Caco-2 (cell line): ENCODE measurements around the gene SLC15A5. TPM values are rescaled to one million over a fixed set of nuclear protein-coding genes. Genes with fewer than 3 reads are reported as not detected.

Source experiments
- BruUV-seq: library from RNA; stranded (reverse); fragments of 400-500 nt; replicated peaks from 2 replicates; lab custom pipeline; 2021; lab: Mats Ljungman, UMichigan
- CTCF ChIA-PET: fragments of 300-600 bp; sonication (Branson Sonifier 250); formaldehyde crosslinking; loops from one replicate; lab custom pipeline; 2022; ENCODE audit warnings: antibody characterized with exemption; lab: Charles Lee
- POLR2A ChIA-PET: fragments of 300-600 bp; sonication (Branson Sonifier 250); formaldehyde crosslinking; loops from one replicate; lab custom pipeline; 2022; ENCODE audit warnings: antibody characterized with exemption; lab: Charles Lee
- DNase-seq, 2 experiments: peaks; one replicate each; pipeline versions ENCODE4 v3.0.0 to v3.0.0-alpha.2; 2020 to 2022
- H3K27me3 ChIP-seq: replicated peaks from 2 replicates; pipeline ENCODE4 v1.6.0; 2011; ENCODE audit warnings: low read length; ENCODE audit not compliant: control insufficient read depth, insufficient read depth
- H3K36me3 ChIP-seq: 2 replicates; pipeline ENCODE4 v1.5.1; 2011; ENCODE audit warnings: low read length; ENCODE audit not compliant: control insufficient read depth, insufficient read depth
- H3K4me1 ChIP-seq: fragments of 250-450 bp; sonication (Bioruptor Pico); 2 replicates; pipeline ENCODE4 v1.5.1; 2020; ENCODE audit warnings: mild to moderate bottlenecking
- H3K4me3 ChIP-seq: 2 replicates; pipeline ENCODE4 v1.5.1; 2011; ENCODE audit warnings: low read depth, mild to moderate bottlenecking, control low read depth, low read length
- H3K9me3 ChIP-seq: fragments of 250-450 bp; sonication (Bioruptor Pico); 2 replicates; pipeline ENCODE4 v1.5.1; 2020; ENCODE audit warnings: mild to moderate bottlenecking, moderate library complexity
- H3K27ac Mint-ChIP-seq: one replicate; pipeline ENCODE4 v1.8.0; 2022; ENCODE audit warnings: mixed read lengths; ENCODE audit not compliant: unreplicated experiment
- H3K27me3 Mint-ChIP-seq: one replicate; pipeline ENCODE4 v1.8.0; 2022; ENCODE audit warnings: mixed read lengths; ENCODE audit not compliant: insufficient read depth, unreplicated experiment
- H3K36me3 Mint-ChIP-seq: one replicate; pipeline ENCODE4 v1.8.0; 2022; ENCODE audit warnings: mild to moderate bottlenecking, mixed read lengths; ENCODE audit not compliant: insufficient read depth, unreplicated experiment
- H3K4me1 Mint-ChIP-seq: one replicate; pipeline ENCODE4 v1.8.0; 2022; ENCODE audit warnings: low read depth, mixed read lengths; ENCODE audit not compliant: unreplicated experiment
- H3K4me3 Mint-ChIP-seq: one replicate; pipeline ENCODE4 v1.8.0; 2022; ENCODE audit warnings: mild to moderate bottlenecking, moderate library complexity, mixed read lengths; ENCODE audit not compliant: unreplicated experiment
- H3K9me3 Mint-ChIP-seq: one replicate; pipeline ENCODE4 v1.8.0; 2022; ENCODE audit warnings: mixed read lengths; ENCODE audit not compliant: unreplicated experiment
- CTCF ChIP-seq, 2 experiments: fragments of 200-600 bp in 1 of 2; IDR thresholded peaks; 1 replicate in 1 of 2; 2 replicates in 1 of 2; pipeline versions ENCODE4 v1.5.1 to v1.8.0; 2011 to 2022; ENCODE audit warnings: antibody characterized with exemption in 1 of 2, control low read depth in 1 of 2, inconsistent platforms in 1 of 2, low read depth in 1 of 2, low read length in 1 of 2, mild to moderate bottlenecking in 1 of 2, moderate library complexity in 1 of 2; ENCODE audit not compliant: insufficient read depth in 1 of 2, severe bottlenecking in 1 of 2, unreplicated experiment in 1 of 2
- intact Hi-C: fragments of 100-400 bp; cut with micrococcal nuclease; formaldehyde crosslinking; loops from one replicate; pipeline ENCODE4 v1.10.0; 2022; ENCODE audit not compliant: unreplicated experiment
- total RNA-seq: library from RNA; stranded (reverse); gene quantifications from 2 replicates; pipeline ENCODE4 v1.2.3, GENCODE V29; 2022

SLC15A5 gene
- total RNA-seq, 1 experiment from 2014 or later, result not detected

GRCh38 chr12:16238661-16239060 lies 38.8 kb downstream of the SLC15A5 start:
- no peaks in the 10 kb centered on the region for H3K36me3 ChIP-seq
- no peaks in the 10 kb centered on the region for H3K9me3 Mint-ChIP-seq
- no peak overlapping the region for H3K4me3 ChIP-seq
- ChIA-PET CTCF (no interaction called here), POLR2A (no interaction called here)
- no peaks in the 10 kb centered on the region for H3K27me3 ChIP-seq
- H3K36me3 Mint-ChIP-seq, result no peaks in the 10 kb centered on the region
- no peak overlapping the region for H3K27ac Mint-ChIP-seq
- no TSS peak for BruUV-seq
- H3K4me1 ChIP-seq, result no peaks in the 10 kb centered on the region
- no peaks in the 10 kb centered on the region for H3K4me1 Mint-ChIP-seq
- H3K9me3 ChIP-seq, result no peaks in the 10 kb centered on the region
- no peak for TF ChIP-seq CTCF (IDR thresholded peaks at IDR 0.05; ENCODE audit: insufficient read depth in 1 of 2, low read depth in 1 of 2, low read length in 1 of 2, severe bottlenecking in 1 of 2, unreplicated experiment in 1 of 2)
- DNase-seq, result no peak
- no peak overlapping the region for H3K4me3 Mint-ChIP-seq
- peaks cover 2% of the 10 kb centered on the region for H3K27me3 Mint-ChIP-seq
- intact Hi-C loops, result no loop called here

GRCh38 chr12:16229676-16230075 lies 47.8 kb downstream of the SLC15A5 start:
- intact Hi-C loops, result no loop called here
- no peaks in the 10 kb centered on the region for H3K27me3 Mint-ChIP-seq
- no peak for TF ChIP-seq CTCF (IDR thresholded peaks at IDR 0.05; ENCODE audit: insufficient read depth in 1 of 2, low read depth in 1 of 2, low read length in 1 of 2, severe bottlenecking in 1 of 2, unreplicated experiment in 1 of 2)

GRCh38 chr12:16228067-16228466 lies 49.4 kb downstream of the SLC15A5 start:
- Histone ChIP-seq H3K9me3 (no peaks in the 10 kb centered on the region), H3K27me3 (no peaks in the 10 kb centered on the region), H3K36me3 (no peaks in the 10 kb centered on the region), H3K4me1 (no peaks in the 10 kb centered on the region), H3K4me3 (no peak overlapping the region)
- no peak for TF ChIP-seq CTCF (IDR thresholded peaks at IDR 0.05; ENCODE audit: insufficient read depth in 1 of 2, low read depth in 1 of 2, low read length in 1 of 2, severe bottlenecking in 1 of 2, unreplicated experiment in 1 of 2)
- intact Hi-C loops, result no loop called here
- BruUV-seq, result no TSS peak
- ChIA-PET POLR2A (no interaction called here), CTCF (no interaction called here)
- H3K27me3 Mint-ChIP-seq, result no peaks in the 10 kb centered on the region
- H3K4me3 Mint-ChIP-seq, result no peak overlapping the region
- H3K27ac Mint-ChIP-seq, result no peak overlapping the region
- no peaks in the 10 kb centered on the region for H3K36me3 Mint-ChIP-seq
- H3K9me3 Mint-ChIP-seq, result peaks cover 12% of the 10 kb centered on the region
- H3K4me1 Mint-ChIP-seq, result no peaks in the 10 kb centered on the region
- no peak for DNase-seq

More at GRCh38 chr12:16229676-16230075, 47.8 kb downstream of the SLC15A5 start:
- Mint-ChIP-seq H3K36me3 (no peaks in the 10 kb centered on the region), H3K27ac (no peak overlapping the region), H3K4me3 (no peak overlapping the region), H3K4me1 (no peaks in the 10 kb centered on the region), H3K9me3 (peaks cover 12% of the 10 kb centered on the region)
- Histone ChIP-seq H3K36me3 (no peaks in the 10 kb centered on the region), H3K27me3 (no peaks in the 10 kb centered on the region), H3K4me3 (no peak overlapping the region), H3K4me1 (no peaks in the 10 kb centered on the region), H3K9me3 (no peaks in the 10 kb centered on the region)
- DNase-seq, result no peak
- ChIA-PET CTCF (no interaction called here), POLR2A (no interaction called here)
- BruUV-seq, result no TSS peak
